ENCODE data around the gene OLFML2A. TPM values are rescaled to one million over a fixed set of nuclear protein-coding genes. Genes with fewer than 3 reads are reported as not detected.

OLFML2A gene
- total RNA-seq, 1 experiment from 2014 or later = 6.7 TPM

- TF ChIP-seq, protein P1, sequence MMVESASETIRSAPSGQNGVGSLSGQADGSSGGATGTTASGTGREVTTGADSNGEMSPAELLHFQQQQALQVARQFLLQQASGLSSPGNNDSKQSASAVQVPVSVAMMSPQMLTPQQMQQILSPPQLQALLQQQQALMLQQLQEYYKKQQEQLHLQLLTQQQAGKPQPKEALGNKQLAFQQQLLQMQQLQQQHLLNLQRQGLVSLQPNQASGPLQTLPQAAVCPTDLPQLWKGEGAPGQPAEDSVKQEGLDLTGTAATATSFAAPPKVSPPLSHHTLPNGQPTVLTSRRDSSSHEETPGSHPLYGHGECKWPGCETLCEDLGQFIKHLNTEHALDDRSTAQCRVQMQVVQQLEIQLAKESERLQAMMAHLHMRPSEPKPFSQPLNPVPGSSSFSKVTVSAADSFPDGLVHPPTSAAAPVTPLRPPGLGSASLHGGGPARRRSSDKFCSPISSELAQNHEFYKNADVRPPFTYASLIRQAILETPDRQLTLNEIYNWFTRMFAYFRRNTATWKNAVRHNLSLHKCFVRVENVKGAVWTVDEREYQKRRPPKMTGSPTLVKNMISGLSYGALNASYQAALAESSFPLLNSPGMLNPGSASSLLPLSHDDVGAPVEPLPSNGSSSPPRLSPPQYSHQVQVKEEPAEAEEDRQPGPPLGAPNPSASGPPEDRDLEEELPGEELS (CRISPR knock-in tag; IDR thresholded peaks at IDR 0.05) = peak; percentile 32; the same call in 1 of the 2 replicates
- TF ChIP-seq, protein P2, sequence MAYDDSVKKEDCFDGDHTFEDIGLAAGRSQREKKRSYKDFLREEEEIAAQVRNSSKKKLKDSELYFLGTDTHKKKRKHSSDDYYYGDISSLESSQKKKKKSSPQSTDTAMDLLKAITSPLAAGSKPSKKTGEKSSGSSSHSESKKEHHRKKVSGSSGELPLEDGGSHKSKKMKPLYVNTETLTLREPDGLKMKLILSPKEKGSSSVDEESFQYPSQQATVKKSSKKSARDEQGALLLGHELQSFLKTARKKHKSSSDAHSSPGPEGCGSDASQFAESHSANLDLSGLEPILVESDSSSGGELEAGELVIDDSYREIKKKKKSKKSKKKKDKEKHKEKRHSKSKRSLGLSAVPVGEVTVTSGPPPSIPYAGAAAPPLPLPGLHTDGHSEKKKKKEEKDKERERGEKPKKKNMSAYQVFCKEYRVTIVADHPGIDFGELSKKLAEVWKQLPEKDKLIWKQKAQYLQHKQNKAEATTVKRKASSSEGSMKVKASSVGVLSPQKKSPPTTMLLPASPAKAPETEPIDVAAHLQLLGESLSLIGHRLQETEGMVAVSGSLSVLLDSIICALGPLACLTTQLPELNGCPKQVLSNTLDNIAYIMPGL (CRISPR knock-in tag; IDR thresholded peaks at IDR 0.05) = no peak
- TF ChIP-seq EMX1 (CRISPR knock-in tag; IDR thresholded peaks at IDR 0.05) (no peak), ZBTB21 (CRISPR knock-in tag; IDR thresholded peaks at IDR 0.05; ENCODE audit: borderline replicate concordance) (no peak), ZNF416 (CRISPR knock-in tag; IDR thresholded peaks at IDR 0.05) (no peak), ZNF121 (CRISPR knock-in tag; IDR thresholded peaks at IDR 0.05) (no peak), SOX15 (CRISPR knock-in tag; IDR thresholded peaks at IDR 0.05) (no peak), KAT7 (CRISPR knock-in tag; IDR thresholded peaks at IDR 0.05; ENCODE audit: borderline replicate concordance) (no peak)
Measured at GRCh38 chr9:124758061-124758460, 18.9 kb upstream of the OLFML2A start (continued).

- Mint-ChIP-seq H3K27me3 (ENCODE audit: low read depth) (no peaks in the 10 kb centered on the region), H3K9me3 (no peaks in the 10 kb centered on the region), H3K4me3 (peak overlapping the region; percentile 65), H3K27ac (peak overlapping the region; percentile 98), H3K4me1 (peaks cover 95% of the 10 kb centered on the region), H3K36me3 (no peaks in the 10 kb centered on the region)
- ATAC-seq (no peak), DNase-seq (ENCODE audit: low spot score) (no peak)
- ChIA-PET CTCF (interaction anchor here (0.8 to 3.8 kb wide), 5 partner anchors 12 to 141 kb away, joined by 3 to 12 read pairs (median 8); partner anchors contain the start of gene NR6A1), POLR2A (interaction anchor here (1.3 to 1.4 kb wide), 2 partner anchors 11 to 52 kb away, joined by 3 read pairs; no protein-coding TSS in a partner anchor)
- TF ChIP-seq ZNF671 (CRISPR knock-in tag; IDR thresholded peaks at IDR 0.05) (no peak), KAT7 (CRISPR knock-in tag; IDR thresholded peaks at IDR 0.05; ENCODE audit: borderline replicate concordance) (no peak), SOX15 (CRISPR knock-in tag; IDR thresholded peaks at IDR 0.05) (no peak), HMGA2 (CRISPR knock-in tag; IDR thresholded peaks at IDR 0.05) (no peak), TP53 (CRISPR knock-in tag; IDR thresholded peaks at IDR 0.05) (no peak), EMX1 (CRISPR knock-in tag; IDR thresholded peaks at IDR 0.05) (no peak), SMAD4 (CRISPR knock-in tag; IDR thresholded peaks at IDR 0.05) (no peak), NFYB (CRISPR knock-in tag; conservative IDR thresholded peaks at IDR 0.05; ENCODE audit: low read depth) (no peak), GABPB1 (CRISPR knock-in tag; IDR thresholded peaks at IDR 0.05) (no peak), TCF7 (CRISPR knock-in tag; IDR thresholded peaks at IDR 0.05; ENCODE audit: low read depth) (no peak), USF2 (CRISPR knock-in tag; IDR thresholded peaks at IDR 0.05) (no peak), ZNF396 (CRISPR knock-in tag; IDR thresholded peaks at IDR 0.05; ENCODE audit: borderline replicate concordance) (no peak), ZNF317 (CRISPR knock-in tag; IDR thresholded peaks at IDR 0.05; ENCODE audit: borderline replicate concordance, low read depth) (no peak), ESRRA (CRISPR knock-in tag; IDR thresholded peaks at IDR 0.05; ENCODE audit: borderline replicate concordance) (no peak), ZNF423 (CRISPR knock-in tag; IDR thresholded peaks at IDR 0.05) (no peak), SP1 (CRISPR knock-in tag; conservative IDR thresholded peaks at IDR 0.05) (no peak)
- TF ChIP-seq, protein P3, sequence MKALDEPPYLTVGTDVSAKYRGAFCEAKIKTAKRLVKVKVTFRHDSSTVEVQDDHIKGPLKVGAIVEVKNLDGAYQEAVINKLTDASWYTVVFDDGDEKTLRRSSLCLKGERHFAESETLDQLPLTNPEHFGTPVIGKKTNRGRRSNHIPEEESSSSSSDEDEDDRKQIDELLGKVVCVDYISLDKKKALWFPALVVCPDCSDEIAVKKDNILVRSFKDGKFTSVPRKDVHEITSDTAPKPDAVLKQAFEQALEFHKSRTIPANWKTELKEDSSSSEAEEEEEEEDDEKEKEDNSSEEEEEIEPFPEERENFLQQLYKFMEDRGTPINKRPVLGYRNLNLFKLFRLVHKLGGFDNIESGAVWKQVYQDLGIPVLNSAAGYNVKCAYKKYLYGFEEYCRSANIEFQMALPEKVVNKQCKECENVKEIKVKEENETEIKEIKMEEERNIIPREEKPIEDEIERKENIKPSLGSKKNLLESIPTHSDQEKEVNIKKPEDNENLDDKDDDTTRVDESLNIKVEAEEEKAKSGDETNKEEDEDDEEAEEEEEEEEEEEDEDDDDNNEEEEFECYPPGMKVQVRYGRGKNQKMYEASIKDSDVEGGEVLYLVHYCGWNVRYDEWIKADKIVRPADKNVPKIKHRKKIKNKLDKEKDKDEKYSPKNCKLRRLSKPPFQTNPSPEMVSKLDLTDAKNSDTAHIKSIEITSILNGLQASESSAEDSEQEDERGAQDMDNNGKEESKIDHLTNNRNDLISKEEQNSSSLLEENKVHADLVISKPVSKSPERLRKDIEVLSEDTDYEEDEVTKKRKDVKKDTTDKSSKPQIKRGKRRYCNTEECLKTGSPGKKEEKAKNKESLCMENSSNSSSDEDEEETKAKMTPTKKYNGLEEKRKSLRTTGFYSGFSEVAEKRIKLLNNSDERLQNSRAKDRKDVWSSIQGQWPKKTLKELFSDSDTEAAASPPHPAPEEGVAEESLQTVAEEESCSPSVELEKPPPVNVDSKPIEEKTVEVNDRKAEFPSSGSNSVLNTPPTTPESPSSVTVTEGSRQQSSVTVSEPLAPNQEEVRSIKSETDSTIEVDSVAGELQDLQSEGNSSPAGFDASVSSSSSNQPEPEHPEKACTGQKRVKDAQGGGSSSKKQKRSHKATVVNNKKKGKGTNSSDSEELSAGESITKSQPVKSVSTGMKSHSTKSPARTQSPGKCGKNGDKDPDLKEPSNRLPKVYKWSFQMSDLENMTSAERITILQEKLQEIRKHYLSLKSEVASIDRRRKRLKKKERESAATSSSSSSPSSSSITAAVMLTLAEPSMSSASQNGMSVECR (CRISPR knock-in tag; IDR thresholded peaks at IDR 0.05; ENCODE audit: borderline replicate concordance) = no peak
- TF ChIP-seq, protein P4, sequence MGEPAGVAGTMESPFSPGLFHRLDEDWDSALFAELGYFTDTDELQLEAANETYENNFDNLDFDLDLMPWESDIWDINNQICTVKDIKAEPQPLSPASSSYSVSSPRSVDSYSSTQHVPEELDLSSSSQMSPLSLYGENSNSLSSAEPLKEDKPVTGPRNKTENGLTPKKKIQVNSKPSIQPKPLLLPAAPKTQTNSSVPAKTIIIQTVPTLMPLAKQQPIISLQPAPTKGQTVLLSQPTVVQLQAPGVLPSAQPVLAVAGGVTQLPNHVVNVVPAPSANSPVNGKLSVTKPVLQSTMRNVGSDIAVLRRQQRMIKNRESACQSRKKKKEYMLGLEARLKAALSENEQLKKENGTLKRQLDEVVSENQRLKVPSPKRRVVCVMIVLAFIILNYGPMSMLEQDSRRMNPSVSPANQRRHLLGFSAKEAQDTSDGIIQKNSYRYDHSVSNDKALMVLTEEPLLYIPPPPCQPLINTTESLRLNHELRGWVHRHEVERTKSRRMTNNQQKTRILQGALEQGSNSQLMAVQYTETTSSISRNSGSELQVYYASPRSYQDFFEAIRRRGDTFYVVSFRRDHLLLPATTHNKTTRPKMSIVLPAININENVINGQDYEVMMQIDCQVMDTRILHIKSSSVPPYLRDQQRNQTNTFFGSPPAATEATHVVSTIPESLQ (CRISPR knock-in tag; IDR thresholded peaks at IDR 0.05) = no peak
- TF ChIP-seq, protein P5, sequence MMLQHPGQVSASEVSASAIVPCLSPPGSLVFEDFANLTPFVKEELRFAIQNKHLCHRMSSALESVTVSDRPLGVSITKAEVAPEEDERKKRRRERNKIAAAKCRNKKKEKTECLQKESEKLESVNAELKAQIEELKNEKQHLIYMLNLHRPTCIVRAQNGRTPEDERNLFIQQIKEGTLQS (CRISPR knock-in tag; conservative IDR thresholded peaks at IDR 0.05) = no peak
Measured at GRCh38 chr9:124758691-124759090, 18.2 kb upstream of the OLFML2A start.

Data from WTC11 (cell line).